HG03159 (cell line): ENCODE data around the gene CDCA7L.
"Not testable (repeated sequence)": the region's sequence is repeated elsewhere in the genome, so short reads cannot be mapped to it uniquely, and the experiment has no call there.

Experiments
- ATAC-seq: cut with Tn5 transposase; IDR thresholded peaks from one replicate; pipeline ENCODE4 v1.9.1; 2021; ENCODE audit warnings: mild to moderate bottlenecking, moderate library complexity; ENCODE audit not compliant: unreplicated experiment

Gene CDCA7L

GRCh38 chr7:21944616-21945453 lies 864 bp downstream of the CDCA7L start:
- ATAC-seq = no peak

- no peak for ATAC-seq
Measured at GRCh38 chr7:21943436-21943835, 2.3 kb downstream of the CDCA7L start.

GRCh38 chr7:21942955-21943354 lies 2.7 kb downstream of the CDCA7L start:
- no peak for ATAC-seq

DNA sequence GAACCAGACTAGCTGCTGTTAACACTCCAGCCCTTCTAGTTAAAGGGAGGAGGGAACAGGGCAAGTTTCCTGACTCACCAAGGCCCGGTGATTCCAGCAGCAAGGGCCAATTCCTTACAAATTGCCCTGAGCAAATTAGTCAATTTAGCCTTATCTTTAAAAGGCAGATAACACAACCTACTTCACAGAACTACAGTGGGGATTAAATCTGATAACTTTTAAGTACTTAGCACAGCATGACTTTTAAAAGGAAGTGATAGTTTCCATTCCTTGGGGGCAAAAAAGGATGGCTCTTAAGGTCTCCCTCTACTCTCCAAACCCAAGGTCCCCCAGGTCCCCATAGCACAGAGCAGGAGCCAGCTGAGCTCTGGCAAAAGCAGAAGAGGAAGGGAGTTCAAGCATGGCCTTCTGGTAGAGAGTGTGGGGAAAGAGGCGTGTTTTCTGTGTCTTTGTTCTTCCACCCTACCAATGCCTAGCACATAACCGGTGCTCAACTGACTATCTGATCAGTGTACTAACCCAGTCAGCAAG lies 4.0 kb downstream of the CDCA7L start:
- no peak for ATAC-seq

GRCh38 chr7:21939858-21940372 lies 5.8 kb downstream of the CDCA7L start:
- ATAC-seq = no peak

DNA sequence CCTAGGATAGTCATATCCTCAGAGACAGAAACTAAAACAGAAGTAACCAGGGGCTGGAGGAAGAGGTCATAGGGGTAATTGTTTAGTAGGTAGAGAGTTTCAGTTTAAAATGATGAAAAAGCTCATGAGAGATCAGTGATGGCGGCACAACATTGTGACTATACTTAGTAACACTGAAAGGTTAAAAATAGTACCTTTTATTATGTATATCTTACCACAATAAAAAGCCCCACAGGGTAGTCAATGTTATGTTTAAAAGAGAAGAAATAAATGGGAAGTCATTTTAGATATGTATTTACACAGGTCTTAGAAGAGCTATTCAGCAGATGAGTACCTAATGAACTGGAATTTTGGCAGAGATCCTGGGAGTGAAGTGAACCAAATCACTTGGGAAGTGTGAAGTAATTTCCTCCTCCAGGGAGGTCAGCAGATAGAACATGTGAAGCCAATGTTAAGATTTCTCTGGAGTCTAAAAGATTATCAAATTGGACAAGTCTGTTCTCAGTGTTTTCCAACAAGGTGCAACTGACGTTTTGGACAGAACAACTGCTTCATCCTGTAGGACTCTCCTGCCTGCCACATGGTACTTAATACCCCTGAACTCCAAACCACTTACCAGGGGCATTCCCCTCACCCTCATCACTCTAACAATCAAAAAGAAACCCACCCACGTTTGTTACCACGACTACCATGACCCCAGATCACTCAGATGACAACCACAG lies 6.4 kb downstream of the CDCA7L start:
- ATAC-seq = peak; percentile 75

GRCh38 chr7:21938463-21938862 lies 7.2 kb downstream of the CDCA7L start:
- no peak for ATAC-seq

- no peak for ATAC-seq
Measured at GRCh38 chr7:21934808-21935207, 10.9 kb downstream of the CDCA7L start.

- ATAC-seq = not testable (repeated sequence)
Measured at GRCh38 chr7:21933293-21933692, 12.4 kb downstream of the CDCA7L start.

- no peak for ATAC-seq
Measured at GRCh38 chr7:21927693-21928092, 18.0 kb downstream of the CDCA7L start.

- no peak for ATAC-seq
Measured at GRCh38 chr7:21926448-21926847, 19.3 kb downstream of the CDCA7L start.

DNA sequence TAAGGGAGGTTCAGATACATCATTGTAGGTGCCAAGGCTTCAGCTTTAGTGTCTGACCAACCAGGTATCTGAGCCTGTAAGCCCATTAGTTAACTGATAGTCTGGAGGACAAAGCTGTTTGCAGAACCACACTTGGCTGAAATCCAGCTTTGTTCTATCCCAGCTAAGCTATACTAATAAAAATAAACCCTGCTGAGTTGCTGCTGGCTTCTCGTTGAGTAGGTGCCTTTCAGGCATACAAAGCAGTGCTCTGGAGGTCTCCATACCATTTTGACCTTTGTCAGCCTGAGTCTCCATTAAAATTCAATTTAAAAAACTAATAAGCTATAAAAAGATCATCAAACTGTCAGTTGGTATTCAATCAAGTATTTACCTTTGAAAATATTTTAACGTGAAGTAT lies 22.0 kb downstream of the CDCA7L start:
- ATAC-seq = no peak

DNA sequence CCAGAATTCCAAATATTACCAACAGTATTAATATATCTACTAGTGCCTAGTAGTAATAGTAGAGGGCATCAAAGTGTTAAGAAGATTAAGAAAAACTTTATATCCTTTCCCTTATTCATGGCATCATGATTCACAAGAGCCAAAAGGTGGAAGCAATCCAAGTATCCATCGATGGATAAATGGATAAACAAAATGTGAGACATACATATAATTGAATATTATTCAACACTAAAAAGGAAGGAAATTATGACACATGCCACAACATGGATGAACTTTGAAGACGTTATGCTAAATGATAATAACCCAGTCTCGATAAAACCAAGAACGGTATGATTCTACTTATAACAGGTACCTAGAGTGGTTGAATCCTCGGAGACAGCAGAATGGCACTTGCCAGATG lies 23.1 kb downstream of the CDCA7L start:
- no peak for ATAC-seq

DNA sequence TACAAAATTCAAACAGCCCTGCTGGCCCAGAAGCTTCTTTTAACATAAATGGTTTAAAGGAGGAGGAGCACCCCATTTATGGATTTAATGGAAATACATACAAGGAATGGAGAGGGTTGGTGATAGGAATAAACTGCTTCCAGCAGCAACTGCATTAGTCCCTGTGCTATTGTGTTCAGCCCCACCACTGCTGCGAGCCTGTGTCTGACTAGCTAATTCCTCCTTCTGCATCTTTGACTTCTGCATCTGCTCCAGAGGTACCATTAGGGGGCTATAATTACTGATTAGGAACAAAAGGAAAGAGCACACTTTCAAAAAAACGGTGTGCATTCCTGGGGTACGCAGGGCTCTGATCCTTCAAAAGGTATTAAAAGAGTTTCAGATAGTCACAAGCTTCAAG lies 24.8 kb downstream of the CDCA7L start:
- ATAC-seq = no peak

GRCh38 chr7:21918216-21918615 lies 27.5 kb downstream of the CDCA7L start:
- no peak for ATAC-seq

GRCh38 chr7:21916629-21917028 lies 29.1 kb downstream of the CDCA7L start:
- ATAC-seq = no peak

DNA sequence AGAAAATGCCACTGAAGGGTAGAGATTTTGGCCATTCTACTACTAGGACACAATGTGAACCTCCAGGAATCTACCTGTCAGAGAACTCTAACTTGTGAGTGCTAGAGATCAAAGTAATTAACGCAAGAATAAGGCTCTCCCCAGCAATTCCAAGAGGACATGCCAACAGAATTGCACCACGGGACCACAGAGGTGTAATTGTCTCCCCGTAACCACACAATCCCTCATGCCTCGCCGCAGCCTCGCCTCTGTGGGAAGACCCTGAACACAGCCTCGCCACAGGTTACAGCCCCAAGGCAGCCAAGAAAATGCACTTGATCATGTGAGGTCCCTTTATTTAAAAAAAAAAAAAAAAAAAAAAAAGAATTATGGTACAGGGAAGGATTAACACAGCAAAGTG lies 29.5 kb downstream of the CDCA7L start:
- ATAC-seq = no peak

DNA sequence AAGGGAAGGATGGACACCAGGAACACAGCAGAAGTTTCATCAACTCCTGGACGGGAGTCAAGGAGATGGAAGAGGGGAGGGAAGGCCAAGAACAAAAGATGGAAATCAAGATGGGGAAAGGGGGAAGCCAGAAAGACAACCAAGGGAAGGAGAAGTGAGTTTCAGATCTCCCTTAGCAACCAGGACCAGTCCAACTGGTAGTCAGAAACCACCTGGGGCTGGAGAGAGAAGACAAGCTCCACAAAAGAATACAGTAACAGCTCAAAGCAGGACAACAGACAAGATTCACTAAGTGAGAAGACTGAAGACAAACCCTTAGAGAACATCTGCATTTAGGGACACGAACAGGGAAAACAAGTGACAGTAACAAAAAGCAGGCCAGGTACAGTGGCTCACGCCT lies 30.6 kb downstream of the CDCA7L start:
- no peak for ATAC-seq

DNA sequence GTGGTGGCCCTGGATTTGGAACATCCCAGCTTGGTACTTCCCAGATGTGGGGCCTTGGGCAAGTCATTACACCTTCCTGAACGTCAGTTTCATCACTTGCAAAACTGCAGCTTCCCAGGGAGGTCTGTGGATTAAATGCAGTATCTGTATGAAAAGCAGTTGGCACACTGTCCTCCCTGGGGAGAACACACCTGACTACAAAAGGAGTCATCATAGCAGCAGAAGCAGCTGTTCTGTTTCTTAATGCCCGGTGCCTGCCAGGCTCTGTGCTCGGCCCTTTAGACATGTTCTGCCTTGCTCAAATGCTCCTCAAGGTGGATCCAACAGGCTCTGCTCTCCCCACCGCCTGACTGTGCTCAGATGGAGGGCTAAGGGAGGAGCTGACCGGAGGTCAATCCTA lies 31.0 kb downstream of the CDCA7L start:
- ATAC-seq = no peak

GRCh38 chr7:21912931-21913780 lies 32.5 kb downstream of the CDCA7L start:
- no peak for ATAC-seq

DNA sequence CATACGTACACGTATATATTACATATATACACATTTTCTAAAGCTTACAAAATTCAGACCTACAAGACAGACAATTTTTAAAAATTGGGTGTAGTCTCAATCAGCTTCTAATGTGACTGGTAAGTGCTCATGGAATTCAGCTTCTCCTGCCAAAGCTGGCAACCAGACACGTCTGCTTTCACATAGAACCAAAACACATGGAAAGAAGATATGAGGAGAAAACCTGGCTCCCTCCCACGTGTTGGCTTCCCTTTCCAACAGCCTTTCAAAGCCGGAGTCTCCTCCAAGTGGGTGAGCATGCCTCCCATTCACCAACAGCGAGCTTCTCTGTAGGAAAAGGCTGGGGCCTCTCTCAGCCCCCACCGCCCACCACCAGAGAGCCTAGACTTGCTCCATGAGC lies 33.4 kb downstream of the CDCA7L start:
- ATAC-seq = no peak
